GM12865 (cell line): ENCODE measurements around the gene TAAR6.
"Not testable (repeated sequence)": the region's sequence is repeated elsewhere in the genome, so short reads cannot be mapped to it uniquely, and the experiment has no call there.

ENCODE experiments used
- DNase-seq: peaks from one replicate; pipeline ENCODE4 v3.0.0; 2010; ENCODE audit warnings: low read depth
- H3K4me3 ChIP-seq: 2 replicates; pipeline ENCODE4 v1.5.1; 2011; ENCODE audit warnings: mild to moderate bottlenecking, low read depth, low read length, control low read depth
- TF ChIP-seq, protein P1 (sequence below): IDR thresholded peaks from 2 replicates; pipeline ENCODE4 v1.5.1; 2011; ENCODE audit warnings: low read length, control low read depth, low read depth, inconsistent platforms; ENCODE audit not compliant: insufficient read depth; ENCODE audit errors: missing control alignments

The TAAR6 gene

DNA sequence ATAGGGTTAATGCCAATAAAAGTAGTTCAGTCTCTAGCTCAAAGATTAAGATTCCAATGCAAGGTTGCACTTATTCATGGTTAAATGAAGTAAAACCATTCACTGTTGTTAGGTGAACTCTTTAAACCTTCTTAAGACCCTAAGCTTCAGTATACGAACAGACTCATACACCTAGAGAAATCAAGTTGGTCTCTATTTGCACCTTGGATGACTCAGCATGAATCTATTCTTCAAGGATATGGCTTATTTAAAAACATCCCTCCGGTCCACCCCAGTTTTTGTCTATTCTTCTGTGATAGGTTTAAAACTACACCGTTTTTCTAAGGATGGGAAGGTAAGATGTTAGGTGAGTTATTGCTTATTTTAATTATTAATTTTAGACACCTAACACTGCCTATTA, 33.0 kb upstream of the TAAR6 start:
- no peak for DNase-seq
- TF ChIP-seq, protein P1, sequence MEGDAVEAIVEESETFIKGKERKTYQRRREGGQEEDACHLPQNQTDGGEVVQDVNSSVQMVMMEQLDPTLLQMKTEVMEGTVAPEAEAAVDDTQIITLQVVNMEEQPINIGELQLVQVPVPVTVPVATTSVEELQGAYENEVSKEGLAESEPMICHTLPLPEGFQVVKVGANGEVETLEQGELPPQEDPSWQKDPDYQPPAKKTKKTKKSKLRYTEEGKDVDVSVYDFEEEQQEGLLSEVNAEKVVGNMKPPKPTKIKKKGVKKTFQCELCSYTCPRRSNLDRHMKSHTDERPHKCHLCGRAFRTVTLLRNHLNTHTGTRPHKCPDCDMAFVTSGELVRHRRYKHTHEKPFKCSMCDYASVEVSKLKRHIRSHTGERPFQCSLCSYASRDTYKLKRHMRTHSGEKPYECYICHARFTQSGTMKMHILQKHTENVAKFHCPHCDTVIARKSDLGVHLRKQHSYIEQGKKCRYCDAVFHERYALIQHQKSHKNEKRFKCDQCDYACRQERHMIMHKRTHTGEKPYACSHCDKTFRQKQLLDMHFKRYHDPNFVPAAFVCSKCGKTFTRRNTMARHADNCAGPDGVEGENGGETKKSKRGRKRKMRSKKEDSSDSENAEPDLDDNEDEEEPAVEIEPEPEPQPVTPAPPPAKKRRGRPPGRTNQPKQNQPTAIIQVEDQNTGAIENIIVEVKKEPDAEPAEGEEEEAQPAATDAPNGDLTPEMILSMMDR = no peak
- no peak overlapping the region for H3K4me3 ChIP-seq

GRCh38 chr6:132537977-132538376, 32.1 kb upstream of the TAAR6 start, which contains the start of gene TAAR9:
TSS of gene TAAR9 (plus strand) at chr6:132538277. CDS start at chr6:132538290, 13 bp downstream.
- H3K4me3 ChIP-seq = no peak within 1 kb of the TSS
- TF ChIP-seq, protein P1 = no peak
- DNase-seq = no peak

- DNase-seq = no peak
- TF ChIP-seq, protein P1 = no peak
Observed at GRCh38 chr6:132544826-132545225, 25.3 kb upstream of the TAAR6 start.

GRCh38 chr6:132548746-132549463, 21.2 kb upstream of the TAAR6 start:
- no peak overlapping the region for H3K4me3 ChIP-seq
- TF ChIP-seq, protein P1 = no peak
- DNase-seq = no peak

More at GRCh38 chr6:132544826-132545225, 25.3 kb upstream of the TAAR6 start:
- no peak overlapping the region for H3K4me3 ChIP-seq

DNA sequence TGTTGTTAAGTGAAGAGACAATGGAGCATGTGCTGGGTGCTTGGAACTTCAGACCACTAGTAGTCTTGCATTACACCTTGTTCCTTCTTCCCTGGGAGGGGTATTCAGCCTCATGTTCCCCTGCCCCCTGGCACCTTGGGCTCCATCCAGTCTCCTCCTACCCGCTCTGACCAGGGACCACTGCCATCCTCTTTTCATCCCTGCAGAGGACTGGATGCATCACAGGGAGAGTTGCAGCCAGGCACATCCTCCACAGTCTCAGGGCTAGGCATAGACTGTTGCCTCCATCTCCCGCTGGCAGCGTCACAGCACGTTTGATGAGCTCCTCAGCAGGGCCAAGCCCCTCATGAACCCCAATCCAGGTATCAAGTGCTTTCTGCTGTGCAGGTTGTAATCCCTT, 18.9 kb upstream of the TAAR6 start:
- TF ChIP-seq, protein P1 = no peak
- no peak overlapping the region for H3K4me3 ChIP-seq
- no peak for DNase-seq

- TF ChIP-seq, protein P1 = no peak
- H3K4me3 ChIP-seq = no peak within 1 kb of the TSS
- DNase-seq = no peak
Observed at GRCh38 chr6:132552372-132552771, 17.8 kb upstream of the TAAR6 start, which contains the start of gene TAAR8. TSS of gene TAAR8 (plus strand) at chr6:132552672. CDS start at chr6:132552693, 21 bp downstream.

GRCh38 chr6:132560087-132560486, 10.0 kb upstream of the TAAR6 start:
- H3K4me3 ChIP-seq, DNase-seq: not testable (repeated sequence)
